NCI-H510A treated with DMSO at 0.1 percent for 48 hours (cell line): Measurements from ENCODE around the gene SLC44A2.

ENCODE experiments used
- DNase-seq: peaks from one replicate; lab custom pipeline; 2025; lab: John Stamatoyannopoulos, UW

The SLC44A2 gene

GRCh38 chr19:10682397-10683063 is 57.2 kb downstream of the SLC44A2 start:
- no peak for DNase-seq

DNA sequence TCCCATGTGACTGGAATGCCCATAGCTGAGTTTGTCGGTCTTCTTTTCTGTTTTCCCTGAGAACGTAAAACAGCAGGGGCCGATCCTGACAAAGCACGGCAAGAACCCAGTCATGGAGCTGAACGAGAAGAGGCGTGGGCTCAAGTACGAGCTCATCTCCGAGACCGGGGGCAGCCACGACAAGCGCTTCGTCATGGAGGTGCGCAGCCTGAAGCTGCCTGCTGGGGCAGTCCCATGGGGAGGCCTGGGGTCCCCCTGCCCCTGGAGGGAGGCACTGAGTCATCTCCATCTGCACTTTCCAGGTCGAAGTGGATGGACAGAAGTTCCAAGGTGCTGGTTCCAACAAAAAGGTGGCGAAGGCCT is 57.7 kb downstream of the SLC44A2 start:
- no peak for DNase-seq

DNA sequence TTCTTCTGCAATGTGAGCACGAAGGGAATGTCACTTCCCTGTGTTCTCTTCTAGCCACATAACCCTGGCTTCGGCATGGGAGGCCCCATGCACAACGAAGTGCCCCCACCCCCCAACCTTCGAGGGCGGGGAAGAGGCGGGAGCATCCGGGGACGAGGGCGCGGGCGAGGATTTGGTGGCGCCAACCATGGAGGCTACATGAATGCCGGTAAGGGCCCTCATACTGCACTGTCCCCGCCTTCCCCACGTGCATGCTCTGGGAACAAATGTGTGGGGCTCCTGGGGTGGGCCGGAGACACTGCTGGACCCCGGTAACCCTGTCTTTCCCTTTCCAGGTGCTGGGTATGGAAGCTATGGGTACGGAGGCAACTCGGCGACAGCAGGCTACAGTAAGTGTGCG is 58.2 kb downstream of the SLC44A2 start:
- no peak for DNase-seq

DNA sequence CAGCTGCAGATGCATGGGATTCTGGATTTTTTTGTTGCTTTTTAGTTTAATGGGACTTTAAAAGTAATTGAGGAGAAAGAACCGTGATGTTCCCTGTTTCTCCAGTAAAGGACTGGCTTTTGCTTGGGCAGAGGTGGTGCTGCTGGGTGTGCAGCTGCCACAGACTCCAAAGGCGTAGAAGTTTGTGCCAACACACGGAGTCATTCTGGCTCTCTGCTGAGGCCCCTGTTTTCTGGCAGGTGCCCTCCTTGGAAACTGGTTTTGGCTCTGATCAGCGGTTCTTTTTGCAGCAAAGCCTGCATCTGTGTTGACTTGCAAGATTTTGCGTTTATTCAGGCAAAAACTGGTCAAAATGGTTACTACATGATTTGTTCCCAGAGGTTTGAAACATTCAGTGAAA is 59.9 kb downstream of the SLC44A2 start:
- DNase-seq, result no peak

DNA sequence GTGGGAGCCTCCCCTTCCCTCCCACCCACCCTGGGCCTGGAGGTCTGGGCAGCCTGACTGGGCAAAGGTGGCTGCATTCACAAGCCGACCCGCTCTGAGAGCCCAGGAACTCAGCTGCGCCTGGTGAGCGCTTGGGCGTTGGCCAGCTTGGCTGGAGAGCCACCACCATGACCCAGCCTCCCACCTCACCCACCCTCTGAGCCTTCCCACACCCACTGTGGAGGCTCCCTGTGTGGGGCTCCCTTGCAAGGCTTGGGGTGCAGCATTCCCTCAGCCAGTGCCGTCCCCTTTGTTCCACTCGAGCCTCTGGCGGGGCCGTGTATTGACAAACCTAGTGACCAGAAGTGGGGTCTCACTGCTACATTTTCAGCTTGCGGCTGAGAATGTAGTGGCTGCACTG is 60.8 kb downstream of the SLC44A2 start:
- DNase-seq, result no peak

DNA sequence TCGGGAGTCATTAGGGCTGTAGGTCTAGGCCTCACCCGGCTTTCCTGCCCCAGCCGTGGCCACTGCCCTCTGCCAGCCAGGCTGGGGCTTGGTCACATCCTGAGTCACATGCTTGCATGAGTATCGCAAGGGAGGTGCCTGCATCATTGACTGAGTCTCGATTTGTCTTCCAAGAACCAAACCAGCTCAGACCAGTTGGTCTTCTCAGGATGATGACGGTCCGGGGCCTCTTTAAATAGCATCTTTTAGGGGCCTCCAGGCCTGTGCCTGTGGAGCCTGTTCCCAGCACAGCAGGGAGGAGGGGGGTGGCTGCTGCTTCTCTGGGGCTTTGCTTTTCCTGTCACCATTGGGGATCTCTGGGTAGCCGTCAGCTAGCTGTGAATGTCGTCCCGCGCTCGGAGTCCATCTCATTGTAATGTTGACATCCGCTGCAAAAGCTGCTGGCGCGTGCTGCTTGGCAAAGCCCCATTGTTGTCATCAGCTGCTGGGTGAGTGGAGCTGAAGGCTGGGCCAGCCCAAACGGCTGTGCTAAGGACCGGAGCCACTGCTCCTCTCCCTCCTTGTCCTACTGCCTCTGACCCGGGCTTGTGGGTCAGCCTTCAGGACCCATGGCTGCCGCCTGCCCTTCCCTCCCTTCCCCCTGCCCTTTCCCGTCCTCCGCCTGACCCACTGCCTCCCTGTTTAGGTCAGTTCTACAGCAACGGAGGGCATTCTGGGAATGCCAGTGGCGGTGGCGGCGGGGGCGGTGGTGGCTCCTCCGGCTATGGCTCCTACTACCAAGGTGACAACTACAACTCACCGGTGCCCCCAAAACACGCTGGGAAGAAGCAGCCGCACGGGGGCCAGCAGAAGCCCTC is 61.5 kb downstream of the SLC44A2 start:
- DNase-seq, result no peak

GRCh38 chr19:10687518-10688288 is 62.4 kb downstream of the SLC44A2 start:
- DNase-seq, result no peak

DNA sequence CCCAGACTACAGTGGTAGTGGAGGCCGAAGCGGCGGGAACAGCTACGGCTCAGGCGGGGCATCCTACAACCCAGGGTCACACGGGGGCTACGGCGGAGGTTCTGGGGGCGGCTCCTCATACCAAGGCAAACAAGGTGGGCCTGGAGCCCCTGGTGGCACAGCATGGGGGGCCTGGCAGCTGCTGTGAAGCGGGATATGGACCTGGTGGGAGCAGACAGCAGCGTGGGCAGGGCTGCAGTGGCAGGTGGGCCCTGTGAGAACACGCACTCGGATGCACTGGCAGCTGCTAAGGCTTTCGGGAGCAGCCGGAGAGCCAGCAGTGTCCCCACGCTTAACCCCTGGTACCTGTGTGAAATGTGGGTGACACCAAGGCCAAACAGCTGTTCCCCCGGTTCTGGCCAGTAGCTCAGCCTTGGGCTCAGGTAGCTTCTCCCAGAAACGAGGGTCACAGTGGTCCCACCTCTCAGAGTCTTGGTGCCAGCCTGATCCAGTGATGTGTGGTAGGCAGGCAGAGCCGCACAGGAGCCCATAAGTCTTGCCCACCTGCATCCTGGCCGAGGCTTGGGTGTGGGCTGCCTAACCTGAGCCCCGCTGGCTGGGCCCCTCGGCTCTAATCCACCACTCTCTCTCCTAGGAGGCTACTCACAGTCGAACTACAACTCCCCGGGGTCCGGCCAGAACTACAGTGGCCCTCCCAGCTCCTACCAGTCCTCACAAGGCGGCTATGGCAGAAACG is 63.4 kb downstream of the SLC44A2 start:
- no peak for DNase-seq

DNA sequence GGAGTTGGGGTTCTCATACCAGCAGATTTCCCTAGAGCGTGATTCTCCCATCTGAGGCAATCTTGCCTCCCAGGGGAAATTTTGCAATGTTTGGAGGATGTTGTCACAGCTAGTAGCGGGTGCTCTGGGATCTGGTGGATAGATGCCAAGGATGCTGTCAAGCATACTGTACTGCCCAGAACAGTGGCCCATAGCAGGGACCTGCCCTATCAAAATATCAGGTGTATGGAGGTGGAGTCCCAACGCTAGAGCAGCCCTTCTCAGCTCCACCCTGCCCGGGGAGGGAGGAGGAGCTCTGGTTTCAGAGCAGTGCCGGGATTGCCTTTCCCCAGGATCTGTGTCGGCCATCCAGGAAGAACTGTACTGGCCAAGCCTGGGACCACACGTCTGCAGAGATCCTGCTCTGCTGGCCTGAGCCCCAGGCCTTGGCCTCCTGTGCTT is 65.0 kb downstream of the SLC44A2 start:
- no peak for DNase-seq

DNA sequence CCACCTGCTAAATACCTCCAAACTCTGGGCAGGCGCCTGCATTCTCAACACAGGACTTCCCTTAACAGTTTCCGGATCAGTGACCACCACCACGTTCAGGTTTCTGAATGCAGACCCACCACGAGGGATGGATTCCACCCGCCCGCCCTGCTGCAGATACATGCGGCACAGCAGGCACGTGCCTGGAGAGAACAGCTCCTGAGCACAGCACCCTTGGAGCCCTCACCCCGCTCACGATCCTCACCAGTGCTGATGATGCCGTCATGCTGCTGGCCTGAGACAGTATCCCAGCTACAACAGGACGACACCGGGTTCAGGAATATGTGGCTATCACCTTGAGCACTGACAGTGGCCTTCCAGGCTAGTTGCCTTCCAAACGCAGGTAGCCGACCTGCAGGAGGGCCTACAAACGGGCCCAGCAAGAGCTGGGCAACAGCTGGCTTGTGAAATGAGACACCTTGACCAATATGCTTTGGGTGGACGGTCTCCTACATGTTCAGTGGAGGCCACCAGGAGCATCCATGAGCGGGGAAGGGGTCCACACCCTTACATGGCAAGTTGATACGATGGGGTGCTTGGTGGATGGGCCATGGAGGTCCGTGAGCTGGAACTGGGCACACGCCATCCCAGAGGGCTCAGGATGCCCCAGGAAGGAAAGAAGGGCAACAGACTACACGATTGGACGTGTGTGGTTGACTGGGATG is 66.0 kb downstream of the SLC44A2 start:
- DNase-seq, result no peak

GRCh38 chr19:10691883-10692282 is 66.5 kb downstream of the SLC44A2 start:
- no peak for DNase-seq

DNA sequence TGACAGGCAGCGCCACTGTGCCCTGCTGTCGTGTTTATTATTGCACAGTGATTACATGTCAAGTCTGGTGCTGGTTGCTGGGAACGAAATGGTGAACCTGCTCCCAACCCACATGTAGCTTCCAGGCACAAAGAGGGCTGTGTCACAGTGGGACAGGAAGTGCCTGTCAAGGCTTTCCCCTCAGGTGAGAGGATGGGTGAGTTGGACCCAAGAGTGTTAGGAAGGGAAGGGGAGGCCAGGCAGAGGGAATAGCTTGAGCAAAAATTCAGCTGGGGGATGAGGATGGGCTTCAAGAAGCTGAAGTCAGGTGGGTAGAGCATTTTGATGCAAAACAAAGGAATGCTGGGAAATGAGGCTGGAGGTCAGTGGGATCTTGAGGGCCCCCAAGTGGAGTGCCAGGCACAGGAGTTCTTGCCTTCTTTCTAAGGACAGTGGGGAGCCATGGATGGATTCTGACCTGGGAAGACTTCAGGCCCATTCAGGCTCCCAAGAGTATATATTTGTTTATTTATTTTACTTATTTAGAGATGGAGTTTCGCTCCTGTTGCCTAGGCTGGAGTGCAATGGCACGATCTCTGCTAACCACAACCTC is 67.4 kb downstream of the SLC44A2 start:
- DNase-seq, result no peak
